PFSK-1 (cell line): ENCODE results near the gene PARD6A.

Experiments used
- POLR2AphosphoS5 ChIP-seq: IDR thresholded peaks from 2 replicates; pipeline ENCODE4 v1.6.1; 2012; ENCODE audit warnings: low read depth, mild to moderate bottlenecking, control low read depth, low read length, moderate library complexity
- SIN3A ChIP-seq: IDR thresholded peaks from 2 replicates; pipeline ENCODE4 v1.6.1; 2012; ENCODE audit warnings: mild to moderate bottlenecking, low read length, moderate library complexity, borderline replicate concordance; ENCODE audit not compliant: insufficient read depth
- TF ChIP-seq, protein P1 (sequence below), 2 experiments: IDR thresholded peaks; 2 replicates each; pipeline versions ENCODE4 v1.6.1 to v1.8.0; 2011 to 2012; ENCODE audit warnings: low read depth in 2 of 2, low read length in 2 of 2, control low read depth in 1 of 2, inconsistent platforms in 1 of 2, mild to moderate bottlenecking in 1 of 2, moderate library complexity in 1 of 2; ENCODE audit not compliant: insufficient read depth in 1 of 2

- TF ChIP-seq, protein P1, sequence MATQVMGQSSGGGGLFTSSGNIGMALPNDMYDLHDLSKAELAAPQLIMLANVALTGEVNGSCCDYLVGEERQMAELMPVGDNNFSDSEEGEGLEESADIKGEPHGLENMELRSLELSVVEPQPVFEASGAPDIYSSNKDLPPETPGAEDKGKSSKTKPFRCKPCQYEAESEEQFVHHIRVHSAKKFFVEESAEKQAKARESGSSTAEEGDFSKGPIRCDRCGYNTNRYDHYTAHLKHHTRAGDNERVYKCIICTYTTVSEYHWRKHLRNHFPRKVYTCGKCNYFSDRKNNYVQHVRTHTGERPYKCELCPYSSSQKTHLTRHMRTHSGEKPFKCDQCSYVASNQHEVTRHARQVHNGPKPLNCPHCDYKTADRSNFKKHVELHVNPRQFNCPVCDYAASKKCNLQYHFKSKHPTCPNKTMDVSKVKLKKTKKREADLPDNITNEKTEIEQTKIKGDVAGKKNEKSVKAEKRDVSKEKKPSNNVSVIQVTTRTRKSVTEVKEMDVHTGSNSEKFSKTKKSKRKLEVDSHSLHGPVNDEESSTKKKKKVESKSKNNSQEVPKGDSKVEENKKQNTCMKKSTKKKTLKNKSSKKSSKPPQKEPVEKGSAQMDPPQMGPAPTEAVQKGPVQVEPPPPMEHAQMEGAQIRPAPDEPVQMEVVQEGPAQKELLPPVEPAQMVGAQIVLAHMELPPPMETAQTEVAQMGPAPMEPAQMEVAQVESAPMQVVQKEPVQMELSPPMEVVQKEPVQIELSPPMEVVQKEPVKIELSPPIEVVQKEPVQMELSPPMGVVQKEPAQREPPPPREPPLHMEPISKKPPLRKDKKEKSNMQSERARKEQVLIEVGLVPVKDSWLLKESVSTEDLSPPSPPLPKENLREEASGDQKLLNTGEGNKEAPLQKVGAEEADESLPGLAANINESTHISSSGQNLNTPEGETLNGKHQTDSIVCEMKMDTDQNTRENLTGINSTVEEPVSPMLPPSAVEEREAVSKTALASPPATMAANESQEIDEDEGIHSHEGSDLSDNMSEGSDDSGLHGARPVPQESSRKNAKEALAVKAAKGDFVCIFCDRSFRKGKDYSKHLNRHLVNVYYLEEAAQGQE (IDR thresholded peaks at IDR 0.05; ENCODE audit: insufficient read depth in 1 of 2, low read depth in 2 of 2, low read length in 2 of 2): no peak
- TF ChIP-seq SIN3A (no peak), POLR2AphosphoS5 (no peak)
Observed at GRCh38 chr16:67657017-67657608, 3.6 kb upstream of the PARD6A start.
